NCI-H226 (cell line): Measurements from ENCODE around the gene IFNAR2.
A peak's percentile ranks its signal among the peaks of the same experiment; 100 is the strongest.

Experiments used
- DNase-seq: peaks from one replicate; pipeline ENCODE4 v3.0.0-alpha.2; 2015

IFNAR2 gene

DNA sequence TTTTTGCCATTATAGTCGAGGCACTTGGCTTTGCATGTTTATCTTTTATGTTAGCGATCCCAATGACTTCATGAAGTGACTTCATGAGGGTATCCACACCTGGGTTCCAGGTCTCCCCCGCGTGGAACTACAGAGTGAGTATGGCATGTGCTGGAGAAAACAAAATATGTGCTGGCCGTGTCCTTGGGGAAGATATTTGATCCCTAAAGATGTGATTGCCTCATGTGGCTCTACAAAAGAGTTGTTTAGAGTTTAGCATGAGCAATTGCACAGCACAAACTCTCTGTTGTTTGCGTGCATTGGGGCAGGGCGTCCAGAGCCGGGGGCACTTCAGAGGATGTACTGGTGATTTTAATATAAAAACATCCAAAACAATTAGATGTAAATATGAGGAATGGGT lies 41.2 kb downstream of the IFNAR2 start:
- no peak for DNase-seq

DNA sequence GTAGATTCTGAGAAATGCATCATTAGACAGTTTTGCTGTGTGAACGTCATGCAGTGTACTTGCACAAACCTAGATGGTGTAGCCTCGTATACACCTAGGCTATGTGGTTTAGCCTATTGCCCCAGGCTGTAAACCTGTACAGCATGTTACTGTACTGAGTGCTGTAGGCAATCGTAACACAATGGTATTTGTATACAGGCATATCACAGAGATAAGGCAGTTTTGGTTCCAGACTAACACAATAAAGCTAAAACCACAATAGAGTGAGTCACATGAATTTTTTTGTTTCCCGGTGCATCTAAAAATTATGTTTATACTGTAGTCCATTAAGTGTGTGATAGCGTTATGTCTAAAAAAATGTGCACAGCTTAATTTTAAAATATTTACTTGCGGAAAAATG lies 43.3 kb downstream of the IFNAR2 start:
- peak; percentile 69 for DNase-seq

DNA sequence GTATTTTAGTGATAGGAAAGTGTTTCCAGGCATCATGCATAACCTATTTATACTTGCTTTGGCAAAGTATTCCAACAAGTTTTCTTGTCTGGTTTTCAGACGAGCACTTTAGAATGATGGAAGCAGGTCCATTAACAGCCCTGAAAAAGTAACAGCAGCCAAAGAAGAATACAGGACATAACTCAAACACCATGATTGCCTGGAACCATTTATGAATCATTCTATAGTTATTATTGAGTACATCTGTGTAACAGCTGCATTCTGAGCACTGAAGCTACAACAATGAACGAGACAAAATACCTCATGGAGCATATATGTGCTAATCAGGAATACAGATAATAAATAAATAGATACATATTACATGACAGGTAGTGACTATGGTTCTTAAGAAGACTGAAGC lies 49.0 kb downstream of the IFNAR2 start:
- no peak for DNase-seq

- no peak for DNase-seq
Observed at GRCh38 chr21:33279330-33279820, 49.6 kb downstream of the IFNAR2 start.
